NT2/D1 (cell line): ENCODE results near the gene LYPLAL1.

Experiments used
- DNase-seq: peaks from one replicate; pipeline ENCODE4 v3.0.0-alpha.2; 2011; ENCODE audit warnings: low read depth, low spot score
- H3K27me3 ChIP-seq: 2 replicates; pipeline ENCODE4 v1.6.0; 2011; ENCODE audit warnings: mild to moderate bottlenecking; ENCODE audit not compliant: insufficient read length, insufficient read depth
- H3K36me3 ChIP-seq: 2 replicates; pipeline ENCODE4 v1.6.1; 2011; ENCODE audit warnings: mild to moderate bottlenecking, low read length, mixed read lengths; ENCODE audit not compliant: insufficient read depth, insufficient read length
- H3K4me1 ChIP-seq: 2 replicates; pipeline ENCODE4 v1.5.1; 2011; ENCODE audit not compliant: insufficient read depth, insufficient read length
- H3K4me3 ChIP-seq: 2 replicates; pipeline ENCODE4 v1.5.1; 2011; ENCODE audit warnings: low read depth; ENCODE audit not compliant: insufficient read length
- H3K9ac ChIP-seq: 2 replicates; pipeline ENCODE4 v1.6.0; 2011; ENCODE audit warnings: low read depth; ENCODE audit not compliant: insufficient read length
- H3K9me3 ChIP-seq: 2 replicates; pipeline ENCODE4 v1.5.1; 2011; ENCODE audit warnings: mild to moderate bottlenecking, low read length; ENCODE audit not compliant: insufficient read depth
- SUZ12 ChIP-seq: IDR thresholded peaks from 2 replicates; pipeline ENCODE4 v1.6.1; 2011; ENCODE audit not compliant: insufficient read length, insufficient read depth; ENCODE audit errors: extremely low read depth
- YY1 ChIP-seq: IDR thresholded peaks from 2 replicates; pipeline ENCODE4 v1.6.1; 2011; ENCODE audit not compliant: insufficient read length, insufficient read depth
- ZNF274 ChIP-seq: IDR thresholded peaks from 2 replicates; pipeline ENCODE4 v1.6.1; 2011; ENCODE audit warnings: mild to moderate bottlenecking, low read depth, low read length

LYPLAL1 gene

DNA sequence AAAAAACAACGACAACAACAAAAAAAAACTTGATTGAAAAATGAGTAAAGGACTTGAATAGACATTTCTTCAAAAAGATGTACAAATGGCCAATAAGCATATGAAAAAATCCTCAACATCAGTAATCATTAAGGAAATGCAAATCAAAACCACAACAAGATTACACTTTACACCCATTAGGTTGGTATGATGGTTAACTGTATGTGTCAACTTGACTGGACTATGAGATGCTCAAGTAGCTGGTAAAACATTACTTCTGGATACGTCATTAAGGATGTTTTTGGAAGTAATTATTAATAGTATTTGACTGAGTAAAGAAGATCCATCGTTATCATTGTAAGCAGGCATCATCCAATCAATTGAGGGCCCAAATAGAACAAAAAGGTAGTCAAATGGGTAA is 34.9 kb upstream of the LYPLAL1 start:
- H3K36me3 ChIP-seq = no peaks in the 10 kb centered on the region
- TF ChIP-seq SUZ12 = no peak
- no peak for TF ChIP-seq ZNF274
- no peak for TF ChIP-seq YY1
- H3K4me3 ChIP-seq = no peak overlapping the region
- H3K9me3 ChIP-seq = no peaks in the 10 kb centered on the region; the same call in 1 of the 2 replicates
- H3K27me3 ChIP-seq = no peaks in the 10 kb centered on the region
- DNase-seq = no peak
- H3K9ac ChIP-seq = no peak overlapping the region
- H3K4me1 ChIP-seq = no peaks in the 10 kb centered on the region

DNA sequence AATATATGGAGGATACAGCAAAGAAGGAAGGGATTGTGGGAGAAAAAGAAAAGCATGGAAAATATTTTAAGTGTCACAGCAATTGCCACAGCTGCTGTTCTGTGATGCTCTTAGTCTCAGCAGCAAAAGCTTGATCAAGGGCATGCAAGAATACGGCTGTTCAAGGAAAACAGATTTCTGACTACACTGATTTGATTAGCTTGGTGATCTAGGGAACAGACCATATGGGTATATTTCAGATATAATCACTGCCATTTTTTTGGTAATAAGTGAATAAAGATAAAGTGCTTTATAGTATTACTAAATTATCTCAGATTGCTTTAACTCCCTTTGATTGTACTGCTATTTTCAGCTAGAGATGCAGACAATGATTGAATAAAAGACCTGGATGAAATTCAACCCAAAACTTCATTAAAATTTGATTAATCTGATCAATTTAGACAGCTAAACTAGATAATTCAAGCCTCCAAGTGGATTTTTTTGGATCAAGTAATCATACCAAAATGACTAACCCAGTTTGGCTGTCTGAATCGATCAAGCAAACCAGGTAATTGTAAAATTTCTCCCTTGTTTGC is 33.3 kb upstream of the LYPLAL1 start:
- no peak for DNase-seq
- Histone ChIP-seq H3K4me1 (no peaks in the 10 kb centered on the region), H3K36me3 (no peaks in the 10 kb centered on the region), H3K9me3 (no peaks in the 10 kb centered on the region), H3K27me3 (no peaks in the 10 kb centered on the region), H3K9ac (no peak overlapping the region), H3K4me3 (no peak overlapping the region)
- TF ChIP-seq YY1 = no peak
- no peak for TF ChIP-seq ZNF274
- no peak for TF ChIP-seq SUZ12

DNA sequence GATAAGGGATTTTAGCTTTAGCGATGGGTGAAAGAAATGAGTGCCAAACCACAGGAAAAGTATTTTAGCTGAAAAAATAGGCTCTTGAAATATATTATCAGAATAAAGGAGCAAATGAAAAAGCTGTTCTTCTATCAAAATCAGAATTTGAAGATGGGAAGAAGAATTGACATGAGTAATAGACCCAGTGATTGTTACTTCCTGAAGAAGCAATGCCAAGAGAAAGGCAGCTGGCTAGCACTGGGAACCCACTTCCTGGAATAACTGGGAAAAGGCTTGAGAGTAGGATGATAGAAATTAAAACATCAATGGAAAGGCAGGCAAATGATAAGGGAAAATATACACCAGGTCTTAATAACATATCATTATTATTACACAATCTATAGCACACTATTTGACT is 29.9 kb upstream of the LYPLAL1 start:
- no peaks in the 10 kb centered on the region for H3K9me3 ChIP-seq
- no peaks in the 10 kb centered on the region for H3K36me3 ChIP-seq
- H3K4me3 ChIP-seq = no peak overlapping the region
- no peaks in the 10 kb centered on the region for H3K4me1 ChIP-seq
- no peak overlapping the region for H3K9ac ChIP-seq
- no peak for DNase-seq
- no peaks in the 10 kb centered on the region for H3K27me3 ChIP-seq
- TF ChIP-seq SUZ12 (no peak), YY1 (no peak), ZNF274 (no peak)

DNA sequence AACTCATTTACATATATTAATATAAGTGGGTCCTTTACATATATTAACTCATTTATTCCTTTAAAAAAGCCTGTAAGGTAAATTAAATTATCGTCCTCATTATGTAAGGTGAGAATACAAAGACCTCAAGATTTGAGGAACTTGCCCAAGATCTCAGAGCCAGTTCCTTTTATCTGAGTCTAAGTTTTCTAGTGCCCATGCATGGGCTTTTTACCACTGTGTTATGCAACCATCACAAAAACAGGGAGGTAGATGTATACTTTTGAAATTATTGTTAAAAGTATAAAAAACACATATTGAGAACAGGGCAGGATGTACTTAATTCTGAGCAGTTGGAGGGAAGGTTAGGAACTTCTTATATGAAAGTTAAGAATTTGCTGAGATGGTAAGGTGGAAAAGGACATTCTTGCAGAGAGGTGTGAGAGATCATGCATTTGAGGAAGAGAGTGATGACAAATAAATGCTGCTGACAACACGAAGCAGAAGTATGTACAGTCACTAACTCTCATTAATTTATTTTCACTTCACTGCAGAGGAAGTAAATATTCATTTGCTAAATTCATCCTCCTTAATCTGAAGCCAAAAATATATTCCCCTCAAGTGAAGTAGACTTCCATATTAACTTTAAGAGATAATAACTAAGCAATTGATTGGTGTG is 28.9 kb upstream of the LYPLAL1 start:
- H3K9ac ChIP-seq = no peak overlapping the region
- no peaks in the 10 kb centered on the region for H3K36me3 ChIP-seq
- DNase-seq = no peak
- no peaks in the 10 kb centered on the region for H3K27me3 ChIP-seq
- H3K9me3 ChIP-seq = no peaks in the 10 kb centered on the region
- no peak overlapping the region for H3K4me3 ChIP-seq
- TF ChIP-seq ZNF274 (no peak), YY1 (no peak), SUZ12 (no peak)
- no peaks in the 10 kb centered on the region for H3K4me1 ChIP-seq

DNA sequence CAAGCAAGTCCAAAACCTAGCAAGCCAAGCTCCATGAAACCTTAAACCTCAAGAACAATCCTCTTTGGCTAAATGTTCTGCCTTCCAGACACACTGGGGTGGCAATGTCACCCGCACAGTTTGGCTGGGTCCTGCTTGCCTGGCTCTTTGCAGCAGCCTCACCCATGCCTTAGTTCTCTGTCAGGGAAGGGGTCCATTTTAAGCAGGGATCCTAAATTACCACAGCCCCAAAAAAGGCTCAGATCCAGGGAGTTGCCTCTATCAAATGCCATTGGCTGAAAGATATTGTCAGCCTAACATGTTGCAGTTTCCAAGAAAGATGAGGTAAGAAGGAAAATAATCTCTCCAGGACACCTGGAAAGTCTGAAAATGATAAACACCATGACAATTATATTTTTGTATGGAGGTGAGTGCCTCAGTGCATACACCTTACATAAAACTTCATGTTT is 26.1 kb upstream of the LYPLAL1 start:
- H3K9me3 ChIP-seq = no peaks in the 10 kb centered on the region
- H3K4me1 ChIP-seq = no peaks in the 10 kb centered on the region
- no peak for DNase-seq
- TF ChIP-seq ZNF274 (no peak), SUZ12 (no peak), YY1 (no peak)
- H3K9ac ChIP-seq = no peak overlapping the region
- no peaks in the 10 kb centered on the region for H3K36me3 ChIP-seq
- H3K27me3 ChIP-seq = no peaks in the 10 kb centered on the region
- no peak overlapping the region for H3K4me3 ChIP-seq

DNA sequence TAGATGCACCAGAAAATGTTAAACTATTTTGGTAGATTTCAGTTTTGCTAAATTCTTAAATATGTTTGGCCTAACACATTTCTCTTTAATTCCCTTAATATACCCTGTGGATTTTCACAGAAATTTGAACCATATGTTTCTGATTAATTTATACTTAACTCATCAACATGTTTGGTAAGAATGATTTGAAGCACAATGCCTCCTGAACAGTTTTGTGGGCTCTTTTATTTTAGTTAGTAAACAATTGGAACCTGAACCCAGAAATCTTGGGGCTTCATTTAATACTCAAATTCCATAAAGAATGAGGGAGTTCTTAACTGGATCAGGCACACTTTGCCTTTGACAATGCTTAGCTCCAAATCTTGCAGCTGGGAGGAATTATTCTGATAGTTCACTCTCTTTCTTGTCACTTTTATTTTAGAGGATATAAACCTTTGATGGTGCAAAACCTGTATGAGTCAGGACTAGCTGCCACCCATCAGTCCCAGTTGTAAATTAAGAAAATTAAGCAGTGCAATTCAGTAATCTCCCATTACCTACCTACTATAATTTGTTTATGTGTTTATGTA is 24.6 kb upstream of the LYPLAL1 start:
- H3K9ac ChIP-seq = no peak overlapping the region
- TF ChIP-seq SUZ12 = no peak
- no peak for TF ChIP-seq ZNF274
- TF ChIP-seq YY1 = no peak
- no peak overlapping the region for H3K4me3 ChIP-seq

DNA sequence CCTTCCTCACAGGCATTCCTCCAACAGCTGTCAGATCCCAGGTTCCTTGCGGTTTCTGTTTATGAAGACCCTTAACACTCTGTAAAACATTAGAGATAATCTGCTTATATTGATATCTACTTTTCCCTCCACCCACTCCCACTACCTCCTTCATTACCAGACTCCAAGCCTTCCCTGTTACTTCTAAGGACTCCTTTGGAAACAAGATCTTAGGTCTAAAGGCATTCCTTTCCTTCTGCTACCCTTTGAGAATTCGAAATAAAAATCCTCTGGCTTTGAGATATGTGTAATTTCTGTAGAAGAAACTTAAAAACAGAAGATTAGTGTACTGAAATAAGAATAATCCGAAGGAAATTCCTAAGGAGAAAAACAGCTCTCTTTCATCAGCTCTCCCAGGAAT is 23.7 kb upstream of the LYPLAL1 start:
- DNase-seq = no peak
- no peaks in the 10 kb centered on the region for H3K27me3 ChIP-seq
- H3K4me3 ChIP-seq = no peak overlapping the region
- no peak overlapping the region for H3K9ac ChIP-seq
- no peaks in the 10 kb centered on the region for H3K4me1 ChIP-seq
- no peaks in the 10 kb centered on the region for H3K9me3 ChIP-seq
- no peaks in the 10 kb centered on the region for H3K36me3 ChIP-seq
- no peak for TF ChIP-seq YY1
- TF ChIP-seq ZNF274 = no peak
- TF ChIP-seq SUZ12 = no peak

More for the DNA sequence above, 24.6 kb upstream of the LYPLAL1 start:
- Histone ChIP-seq H3K4me1 (no peaks in the 10 kb centered on the region), H3K27me3 (no peaks in the 10 kb centered on the region), H3K36me3 (no peaks in the 10 kb centered on the region), H3K9me3 (no peaks in the 10 kb centered on the region)
- DNase-seq = no peak

DNA sequence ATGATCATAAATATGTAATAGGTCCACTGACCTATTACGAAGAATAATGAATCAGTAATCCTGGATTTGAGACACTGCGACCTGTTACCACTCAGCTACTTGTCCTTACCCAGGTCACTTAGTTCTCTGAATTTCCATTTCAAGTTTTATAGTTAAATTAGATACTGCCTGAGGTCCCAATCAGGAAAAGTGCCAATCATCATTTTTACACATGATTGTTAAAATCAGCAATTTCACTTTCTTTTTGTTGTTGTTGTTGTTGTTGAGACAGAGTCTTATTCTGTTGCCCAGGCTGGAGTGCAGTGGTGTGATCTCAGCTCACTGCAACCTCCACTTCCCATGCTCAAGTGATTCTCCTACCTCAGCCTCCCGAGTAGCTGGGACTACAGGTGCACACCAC is 22.8 kb upstream of the LYPLAL1 start:
- TF ChIP-seq SUZ12 (no peak), ZNF274 (no peak), YY1 (no peak)
- H3K36me3 ChIP-seq = no peaks in the 10 kb centered on the region
- H3K9ac ChIP-seq = no peak overlapping the region
- no peaks in the 10 kb centered on the region for H3K9me3 ChIP-seq
- no peak overlapping the region for H3K4me3 ChIP-seq
- no peaks in the 10 kb centered on the region for H3K4me1 ChIP-seq
- no peak for DNase-seq
- no peaks in the 10 kb centered on the region for H3K27me3 ChIP-seq
